ENCODE data around the gene GRIK4.

GRCh38 chr11:120574876-120575275 lies 63.3 kb downstream of the GRIK4 start:
- TF ChIP-seq CTCF (conservative IDR thresholded peaks at IDR 0.05; ENCODE audit: low read depth, low read length) (no peak), MAFK (IDR thresholded peaks at IDR 0.05; ENCODE audit: low read depth, low read length) (no peak), USF2 (IDR thresholded peaks at IDR 0.05; ENCODE audit: low read depth, low read length) (no peak), RAD21 (IDR thresholded peaks at IDR 0.05; ENCODE audit: low read length) (no peak), POLR2A (IDR thresholded peaks at IDR 0.05; ENCODE audit: low read depth, low read length) (no peak), RFX5 (IDR thresholded peaks at IDR 0.05; ENCODE audit: low read depth, low read length) (no peak), ELK1 (IDR thresholded peaks at IDR 0.05; ENCODE audit: borderline replicate concordance, low read depth, low read length) (no peak), MXI1 (IDR thresholded peaks at IDR 0.05; ENCODE audit: borderline replicate concordance, low read depth, low read length) (no peak), MAZ (IDR thresholded peaks at IDR 0.05; ENCODE audit: borderline replicate concordance, low read depth, low read length) (no peak), RCOR1 (IDR thresholded peaks at IDR 0.05; ENCODE audit: insufficient replicate concordance, low read length) (no peak)
